ENCODE data around the gene HCFC2. TPM values are rescaled to one million over a fixed set of nuclear protein-coding genes. Genes with fewer than 3 reads are reported as not detected.

The HCFC2 gene
- total RNA-seq, 1 donor from 2014 or later = 9.2 TPM

DNA sequence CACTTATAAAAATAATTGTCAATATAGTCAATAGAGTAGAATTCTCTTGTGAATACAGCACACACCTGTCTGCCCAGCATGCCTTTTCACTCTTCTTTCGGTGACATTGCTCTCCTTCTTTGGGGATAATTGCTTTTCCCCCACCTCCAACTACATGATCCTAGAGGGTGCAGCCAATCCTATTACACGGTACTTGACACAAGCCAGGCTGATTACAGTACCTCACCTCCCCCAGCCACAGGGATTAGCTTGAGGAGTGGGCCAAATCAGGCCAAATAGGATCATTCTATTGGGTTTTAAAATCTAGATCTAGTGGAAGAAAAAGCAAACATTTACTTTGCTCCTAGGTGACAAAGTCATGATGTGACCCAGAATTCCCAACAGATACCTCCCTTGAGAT, 90.5 kb downstream of the HCFC2 start:
- Histone ChIP-seq H3K4me1 (no peaks in the 10 kb centered on the region), H3K27ac (replicated peaks) (no peak overlapping the region), H3K36me3 (no peaks in the 10 kb centered on the region), H3K27me3 (ENCODE audit: low read depth) (no peaks in the 10 kb centered on the region), H3K9me3 (replicated peaks) (no peaks in the 10 kb centered on the region), H3K4me3 (no peak overlapping the region)
- intact Hi-C loops (cut with micrococcal nuclease) = no loop called here
- TF ChIP-seq CTCF (IDR thresholded peaks at IDR 0.05; ENCODE audit: borderline replicate concordance) = no peak
- no peak for DNase-seq

Other genes starting within 250 kb of the HCFC2 start
- 3.1 TPM for gene NT5DC3, start 223.3 kb upstream of the HCFC2 start, total RNA-seq
- 348 TPM for gene HSP90B1, start 134.1 kb upstream of the HCFC2 start, total RNA-seq
- 11.3 TPM for gene TDG, start 98.7 kb upstream of the HCFC2 start, total RNA-seq
- gene GLT8D2, start 14.3 kb upstream of the HCFC2 start, total RNA-seq = 11.7 TPM
- gene NFYB, start 73.7 kb downstream of the HCFC2 start, total RNA-seq = 34.5 TPM
- gene TXNRD1, start 151.2 kb downstream of the HCFC2 start, total RNA-seq = 98.0 TPM
- 0.60 TPM for gene EID3, start 239.2 kb downstream of the HCFC2 start, total RNA-seq

Data from left ventricle myocardium inferior (tissue), 1 donor.